ENCODE results near the gene DERL3. TPM values are rescaled to one million over a fixed set of nuclear protein-coding genes. Genes with fewer than 3 reads are reported as not detected.
A peak's percentile ranks its signal among the peaks of the same experiment; 100 is the strongest.

DERL3 gene
- total and polyA plus RNA-seq, 2 of the 13 experiments (the other 11 are each of a cell fraction or from before 2014, with no cell fraction given): not detected

DNA sequence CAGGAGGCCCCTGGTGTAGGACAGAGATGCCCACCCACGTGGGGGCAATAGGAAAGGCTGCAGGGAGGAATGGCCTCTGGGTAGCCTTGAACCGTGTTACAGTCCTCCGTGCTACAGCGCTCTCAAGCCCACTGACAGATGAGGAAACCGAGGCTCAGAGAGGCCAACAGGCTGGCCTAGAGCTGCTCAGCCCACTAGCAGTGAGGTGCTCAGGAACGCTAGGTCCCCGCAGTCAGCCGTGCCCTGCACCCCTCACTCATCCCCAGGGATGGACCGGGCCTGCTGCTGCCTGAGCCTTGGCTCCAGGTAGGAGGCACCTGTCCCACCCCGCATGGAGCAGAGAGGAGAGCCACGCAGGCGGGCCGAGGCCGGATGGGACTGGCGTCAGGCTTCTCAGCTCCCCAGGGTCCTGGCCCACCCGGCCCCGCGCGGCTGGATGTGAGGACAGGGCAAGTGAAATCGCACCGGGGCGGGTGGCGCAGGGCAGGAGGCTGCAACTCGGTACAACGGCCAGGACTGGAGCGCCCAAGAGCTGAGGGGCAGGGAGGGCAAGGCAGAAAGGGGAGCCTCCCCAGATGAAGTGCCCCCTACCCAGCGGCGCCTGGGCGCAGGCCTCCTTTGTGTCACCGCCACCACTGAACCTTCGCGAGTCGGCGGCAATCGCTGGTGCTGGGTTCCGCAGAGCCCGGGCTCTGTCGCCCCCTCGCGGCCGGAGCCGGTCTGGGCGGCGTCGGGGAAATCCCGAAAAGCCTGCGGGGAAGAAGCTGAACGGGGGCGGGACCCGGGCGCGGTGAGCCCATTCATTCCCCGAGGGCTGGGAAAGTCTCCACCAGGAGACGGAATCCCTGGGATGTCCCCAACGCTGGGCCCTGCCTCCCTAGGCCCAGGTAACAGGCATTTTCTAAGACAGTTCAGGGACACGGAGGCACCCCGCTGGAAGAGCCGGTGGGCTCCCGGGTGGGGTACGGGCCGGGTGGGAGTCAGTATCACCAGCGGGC is 10.5 kb upstream of the DERL3 start (continued):
- TF ChIP-seq BRCA1 (CRISPR knock-in tag; IDR thresholded peaks at IDR 0.05): no peak
- TF ChIP-seq ZNF432 (CRISPR knock-in tag; IDR thresholded peaks at IDR 0.05; ENCODE audit: borderline replicate concordance): no peak
- TF ChIP-seq SRSF9 (IDR thresholded peaks at IDR 0.05; ENCODE audit: borderline replicate concordance, insufficient read depth, low read depth, low read length, poor library complexity, severe bottlenecking): no peak
- TF ChIP-seq SOX5 (CRISPR knock-in tag; IDR thresholded peaks at IDR 0.05; ENCODE audit: borderline replicate concordance): peak; percentile 45; the same call in 1 of the 2 replicates
- TF ChIP-seq, protein P1, sequence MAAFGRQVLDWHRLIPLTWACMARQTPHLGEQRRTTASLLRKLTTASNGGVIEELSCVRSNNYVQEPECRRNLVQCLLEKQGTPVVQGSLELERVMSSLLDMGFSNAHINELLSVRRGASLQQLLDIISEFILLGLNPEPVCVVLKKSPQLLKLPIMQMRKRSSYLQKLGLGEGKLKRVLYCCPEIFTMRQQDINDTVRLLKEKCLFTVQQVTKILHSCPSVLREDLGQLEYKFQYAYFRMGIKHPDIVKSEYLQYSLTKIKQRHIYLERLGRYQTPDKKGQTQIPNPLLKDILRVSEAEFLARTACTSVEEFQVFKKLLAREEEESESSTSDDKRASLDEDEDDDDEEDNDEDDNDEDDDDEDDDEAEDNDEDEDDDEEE (CRISPR knock-in tag; IDR thresholded peaks at IDR 0.05): no peak
- TF ChIP-seq TMF1 (CRISPR knock-in tag; IDR thresholded peaks at IDR 0.05; ENCODE audit: low read depth): no peak
- no peak for TF ChIP-seq SP140L (CRISPR knock-in tag; IDR thresholded peaks at IDR 0.05; ENCODE audit: borderline replicate concordance)
- TF ChIP-seq ZNF839 (CRISPR knock-in tag; IDR thresholded peaks at IDR 0.05; ENCODE audit: borderline replicate concordance): no peak
- no peak for TF ChIP-seq YEATS4 (CRISPR knock-in tag; IDR thresholded peaks at IDR 0.05; ENCODE audit: borderline replicate concordance)
- peak; percentile 30; the same call in 1 of the 2 replicates for TF ChIP-seq FOXP4 (CRISPR knock-in tag; IDR thresholded peaks at IDR 0.05)
- TF ChIP-seq ZSCAN31 (CRISPR knock-in tag; IDR thresholded peaks at IDR 0.05; ENCODE audit: low read depth): no peak
- TF ChIP-seq, protein P2, sequence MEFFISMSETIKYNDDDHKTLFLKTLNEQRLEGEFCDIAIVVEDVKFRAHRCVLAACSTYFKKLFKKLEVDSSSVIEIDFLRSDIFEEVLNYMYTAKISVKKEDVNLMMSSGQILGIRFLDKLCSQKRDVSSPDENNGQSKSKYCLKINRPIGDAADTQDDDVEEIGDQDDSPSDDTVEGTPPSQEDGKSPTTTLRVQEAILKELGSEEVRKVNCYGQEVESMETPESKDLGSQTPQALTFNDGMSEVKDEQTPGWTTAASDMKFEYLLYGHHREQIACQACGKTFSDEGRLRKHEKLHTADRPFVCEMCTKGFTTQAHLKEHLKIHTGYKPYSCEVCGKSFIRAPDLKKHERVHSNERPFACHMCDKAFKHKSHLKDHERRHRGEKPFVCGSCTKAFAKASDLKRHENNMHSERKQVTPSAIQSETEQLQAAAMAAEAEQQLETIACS (CRISPR knock-in tag; IDR thresholded peaks at IDR 0.05): no peak
- no peak for TF ChIP-seq MAFF (IDR thresholded peaks at IDR 0.05; ENCODE audit: low read depth, low read length)
- peak; percentile 61; the same call in 1 of the 2 replicates for TF ChIP-seq ZNF619 (CRISPR knock-in tag; IDR thresholded peaks at IDR 0.05)
- peak; percentile 86 for TF ChIP-seq XRCC5 (optimal IDR thresholded peaks at IDR 0.05; ENCODE audit: low read length)
- no peak for TF ChIP-seq PAX8 (CRISPR knock-in tag; IDR thresholded peaks at IDR 0.05; ENCODE audit: borderline replicate concordance)
- peak; percentile 63; the same call in 1 of the 2 replicates for TF ChIP-seq KDM5B (CRISPR knock-in tag; IDR thresholded peaks at IDR 0.05; ENCODE audit: borderline replicate concordance)
- TF ChIP-seq, protein P3, sequence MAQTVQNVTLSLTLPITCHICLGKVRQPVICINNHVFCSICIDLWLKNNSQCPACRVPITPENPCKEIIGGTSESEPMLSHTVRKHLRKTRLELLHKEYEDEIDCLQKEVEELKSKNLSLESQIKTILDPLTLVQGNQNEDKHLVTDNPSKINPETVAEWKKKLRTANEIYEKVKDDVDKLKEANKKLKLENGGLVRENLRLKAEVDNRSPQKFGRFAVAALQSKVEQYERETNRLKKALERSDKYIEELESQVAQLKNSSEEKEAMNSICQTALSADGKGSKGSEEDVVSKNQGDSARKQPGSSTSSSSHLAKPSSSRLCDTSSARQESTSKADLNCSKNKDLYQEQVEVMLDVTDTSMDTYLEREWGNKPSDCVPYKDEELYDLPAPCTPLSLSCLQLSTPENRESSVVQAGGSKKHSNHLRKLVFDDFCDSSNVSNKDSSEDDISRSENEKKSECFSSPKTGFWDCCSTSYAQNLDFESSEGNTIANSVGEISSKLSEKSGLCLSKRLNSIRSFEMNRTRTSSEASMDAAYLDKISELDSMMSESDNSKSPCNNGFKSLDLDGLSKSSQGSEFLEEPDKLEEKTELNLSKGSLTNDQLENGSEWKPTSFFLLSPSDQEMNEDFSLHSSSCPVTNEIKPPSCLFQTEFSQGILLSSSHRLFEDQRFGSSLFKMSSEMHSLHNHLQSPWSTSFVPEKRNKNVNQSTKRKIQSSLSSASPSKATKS (CRISPR knock-in tag; IDR thresholded peaks at IDR 0.05): no peak
- peak; percentile 67; the same call in 1 of the 2 replicates for TF ChIP-seq ZKSCAN8 (CRISPR knock-in tag; IDR thresholded peaks at IDR 0.05; ENCODE audit: borderline replicate concordance)
- TF ChIP-seq IRF1 (CRISPR knock-in tag; IDR thresholded peaks at IDR 0.05; ENCODE audit: low read depth): no peak
- no peak for TF ChIP-seq ZBTB3 (CRISPR knock-in tag; IDR thresholded peaks at IDR 0.05; ENCODE audit: borderline replicate concordance, low read depth)
